Activated CD4-positive, CD25-positive, alpha-beta regulatory T cell (primary cell): ENCODE results near the gene MARCHF2.
"Not testable (repeated sequence)": the region's sequence is repeated elsewhere in the genome, so short reads cannot be mapped to it uniquely, and the experiment has no call there.

Experiments used
- DNase-seq, 4 experiments: peaks; one replicate each; lab custom pipeline; 2025; lab: John Stamatoyannopoulos, UW

MARCHF2 gene

GRCh38 chr19:8410718-8411117 is 2.4 kb upstream of the MARCHF2 start:
- DNase-seq, result not testable (repeated sequence)

GRCh38 chr19:8413629-8413995 is 507 bp downstream of the MARCHF2 start:
- DNase-seq, result no peak

GRCh38 chr19:8416796-8417195 is 3.7 kb downstream of the MARCHF2 start:
- DNase-seq, result no peak

GRCh38 chr19:8421484-8422461 is 8.7 kb downstream of the MARCHF2 start:
- DNase-seq, result no peak

- no peak for DNase-seq
These were observed 10.7 kb downstream of the MARCHF2 start for GRCh38 chr19:8423817-8424223.

GRCh38 chr19:8425331-8425730 is 12.2 kb downstream of the MARCHF2 start:
- DNase-seq, result not testable (repeated sequence)

GRCh38 chr19:8426283-8426682 is 13.2 kb downstream of the MARCHF2 start:
- no peak for DNase-seq

GRCh38 chr19:8429044-8429443 is 15.9 kb downstream of the MARCHF2 start:
- DNase-seq, result no peak

- no peak for DNase-seq
These were observed 16.7 kb downstream of the MARCHF2 start for GRCh38 chr19:8429826-8430225.

- DNase-seq, result no peak
These were observed 17.5 kb downstream of the MARCHF2 start for GRCh38 chr19:8430650-8431049.

- DNase-seq, result no peak
These were observed 25.1 kb downstream of the MARCHF2 start for GRCh38 chr19:8438236-8438635.

- no peak for DNase-seq
These were observed 28.8 kb downstream of the MARCHF2 start for GRCh38 chr19:8441725-8442544.

GRCh38 chr19:8444140-8444676 is 31.1 kb downstream of the MARCHF2 start:
- not testable (repeated sequence) for DNase-seq

- DNase-seq, result peak; percentile 99 to 100 (median 100)
These were observed 31.8 kb downstream of the MARCHF2 start, which contains the start of gene HNRNPM for GRCh38 chr19:8444677-8445487. Gene HNRNPM, plus strand, starts transcription at chr19:8444975. Its CDS starts 24 bp downstream, at chr19:8444999.

GRCh38 chr19:8445488-8446001 is 32.4 kb downstream of the MARCHF2 start:
- peak in 2 of 4 experiments; percentile 11 to 23 for DNase-seq

GRCh38 chr19:8446061-8446709 is 33.1 kb downstream of the MARCHF2 start:
- no peak for DNase-seq

- DNase-seq, result no peak
These were observed 36.7 kb downstream of the MARCHF2 start for GRCh38 chr19:8449830-8450229.

GRCh38 chr19:8451377-8451776 is 38.3 kb downstream of the MARCHF2 start:
- no peak for DNase-seq

GRCh38 chr19:8451885-8452284 is 38.8 kb downstream of the MARCHF2 start:
- no peak for DNase-seq

- no peak for DNase-seq
These were observed 39.5 kb downstream of the MARCHF2 start for GRCh38 chr19:8452446-8453123.
